Nephron progenitor cell (in vitro differentiated cells): ENCODE data around the gene UBE2E1.

Experiments
- DNase-seq: peaks from one replicate; pipeline ENCODE4 v3.0.0; 2021
- H3K27ac Mint-ChIP-seq: 2 replicates; pipeline ENCODE4 v1.8.0; 2021; ENCODE audit warnings: mild to moderate bottlenecking, moderate library complexity, mixed read lengths
- H3K27me3 Mint-ChIP-seq: 2 replicates; pipeline ENCODE4 v1.8.0; 2021; ENCODE audit warnings: mild to moderate bottlenecking, low read depth, mixed read lengths; ENCODE audit not compliant: poor library complexity
- H3K36me3 Mint-ChIP-seq: 2 replicates; pipeline ENCODE4 v1.8.0; 2021; ENCODE audit warnings: low read depth, mixed read lengths
- H3K4me1 Mint-ChIP-seq: 2 replicates; pipeline ENCODE4 v1.8.0; 2021; ENCODE audit warnings: mixed read lengths
- H3K4me3 Mint-ChIP-seq: 2 replicates; pipeline ENCODE4 v1.8.0; 2021; ENCODE audit warnings: mild to moderate bottlenecking, moderate library complexity, mixed read lengths
- H3K9me3 Mint-ChIP-seq: 2 replicates; pipeline ENCODE4 v1.8.0; 2021; ENCODE audit warnings: mild to moderate bottlenecking, moderate library complexity, mixed read lengths
- TF ChIP-seq, protein P1 (sequence below): fragments of 200-600 bp; sonication (generic); IDR thresholded peaks from 2 replicates; pipeline ENCODE4 v1.5.0; 2021; ENCODE audit warnings: antibody characterized with exemption

UBE2E1 gene

DNA sequence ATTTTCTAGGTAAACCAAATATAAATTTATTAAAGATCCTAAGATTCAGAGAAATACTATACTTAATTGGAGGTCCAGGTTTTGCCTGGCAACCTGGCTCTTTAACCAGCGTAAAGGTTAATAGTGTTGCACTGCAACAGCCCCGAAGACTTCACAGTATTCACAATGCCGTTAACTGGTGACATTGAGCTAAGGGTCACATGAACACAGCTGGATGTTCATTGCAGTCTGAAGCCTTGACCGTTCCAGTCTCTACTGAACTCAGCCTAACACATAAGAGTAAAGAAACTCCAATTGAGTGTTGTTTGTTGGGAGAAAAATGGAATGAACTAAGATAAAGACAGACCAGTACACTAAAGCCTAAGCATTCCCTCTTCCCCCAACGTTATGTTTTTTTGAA lies 84.2 kb downstream of the UBE2E1 start:
- Mint-ChIP-seq H3K4me1 (peaks cover 24% of the 10 kb centered on the region), H3K27me3 (no peaks in the 10 kb centered on the region), H3K27ac (peak overlapping the region; percentile 92), H3K9me3 (no peaks in the 10 kb centered on the region), H3K4me3 (no peak overlapping the region), H3K36me3 (peaks cover 40% of the 10 kb centered on the region)
- TF ChIP-seq, protein P1, sequence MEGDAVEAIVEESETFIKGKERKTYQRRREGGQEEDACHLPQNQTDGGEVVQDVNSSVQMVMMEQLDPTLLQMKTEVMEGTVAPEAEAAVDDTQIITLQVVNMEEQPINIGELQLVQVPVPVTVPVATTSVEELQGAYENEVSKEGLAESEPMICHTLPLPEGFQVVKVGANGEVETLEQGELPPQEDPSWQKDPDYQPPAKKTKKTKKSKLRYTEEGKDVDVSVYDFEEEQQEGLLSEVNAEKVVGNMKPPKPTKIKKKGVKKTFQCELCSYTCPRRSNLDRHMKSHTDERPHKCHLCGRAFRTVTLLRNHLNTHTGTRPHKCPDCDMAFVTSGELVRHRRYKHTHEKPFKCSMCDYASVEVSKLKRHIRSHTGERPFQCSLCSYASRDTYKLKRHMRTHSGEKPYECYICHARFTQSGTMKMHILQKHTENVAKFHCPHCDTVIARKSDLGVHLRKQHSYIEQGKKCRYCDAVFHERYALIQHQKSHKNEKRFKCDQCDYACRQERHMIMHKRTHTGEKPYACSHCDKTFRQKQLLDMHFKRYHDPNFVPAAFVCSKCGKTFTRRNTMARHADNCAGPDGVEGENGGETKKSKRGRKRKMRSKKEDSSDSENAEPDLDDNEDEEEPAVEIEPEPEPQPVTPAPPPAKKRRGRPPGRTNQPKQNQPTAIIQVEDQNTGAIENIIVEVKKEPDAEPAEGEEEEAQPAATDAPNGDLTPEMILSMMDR: no peak
- DNase-seq: no peak

DNA sequence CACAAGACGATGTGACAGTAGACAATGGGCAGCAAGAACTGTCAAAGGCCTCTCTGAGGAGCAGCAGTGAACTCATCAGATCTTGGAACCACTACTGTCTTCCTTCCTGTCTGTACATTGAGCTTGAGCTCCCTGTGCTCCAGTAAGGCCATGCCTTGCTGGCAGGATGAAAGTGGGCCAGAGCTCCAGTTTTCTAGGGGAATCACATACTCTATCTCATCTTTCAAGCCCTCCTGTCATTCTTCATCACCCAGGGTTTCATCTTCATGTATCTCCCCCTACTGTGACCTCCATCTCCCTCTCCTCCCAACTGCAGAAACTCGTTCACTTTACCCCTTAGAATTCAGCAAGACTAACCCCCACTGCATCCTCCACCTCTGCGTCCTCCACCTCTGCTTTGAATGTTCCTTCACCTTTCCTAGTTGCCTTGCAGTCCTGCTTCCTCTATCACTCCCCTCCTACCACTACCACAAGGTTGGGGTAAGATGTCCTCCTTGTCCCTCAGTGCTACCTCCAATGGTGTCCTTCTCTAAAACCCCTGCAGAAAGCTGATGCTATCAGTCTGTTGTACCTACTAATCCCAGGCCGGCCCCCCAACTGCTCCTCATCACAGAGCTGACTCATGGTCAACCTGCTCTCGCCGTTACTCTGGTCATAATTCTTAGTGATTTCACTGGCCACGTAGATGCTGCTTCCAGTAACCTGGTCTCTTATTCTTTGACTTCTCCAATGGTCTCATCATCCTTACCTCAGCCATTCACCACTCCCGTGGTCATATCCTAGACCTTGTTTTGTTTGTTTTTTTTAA lies 88.7 kb downstream of the UBE2E1 start:
- Mint-ChIP-seq H3K27ac (peak overlapping the region; percentile 66), H3K36me3 (peaks cover 76% of the 10 kb centered on the region)

DNA sequence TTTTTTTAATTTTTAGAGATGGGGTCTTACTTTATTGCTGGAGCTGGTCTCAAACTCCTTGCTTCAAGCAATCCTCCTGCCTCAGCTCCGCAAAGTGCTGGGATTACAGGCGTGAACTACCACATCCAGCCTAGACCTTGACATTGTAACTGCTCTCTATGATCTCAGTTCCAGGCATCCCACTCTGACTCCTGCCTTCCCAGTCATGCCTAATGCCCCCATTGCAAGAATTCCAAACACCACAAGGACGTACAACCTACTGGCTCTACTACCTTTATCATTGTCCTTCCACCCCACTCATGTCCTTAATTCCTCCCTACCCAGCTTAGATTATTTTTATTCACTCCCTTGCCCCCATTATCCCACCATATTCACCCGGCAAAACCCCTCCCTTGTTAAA lies 89.4 kb downstream of the UBE2E1 start:
- TF ChIP-seq, protein P1: no peak
- Mint-ChIP-seq H3K9me3 (peaks cover 35% of the 10 kb centered on the region), H3K27ac (peak overlapping the region; percentile 30), H3K4me1 (peaks cover 12% of the 10 kb centered on the region), H3K27me3 (no peaks in the 10 kb centered on the region), H3K4me3 (no peak overlapping the region), H3K36me3 (peaks cover 80% of the 10 kb centered on the region)
- DNase-seq: no peak

More for the DNA sequence above, 88.7 kb downstream of the UBE2E1 start:
- TF ChIP-seq, protein P1: no peak
- no peak overlapping the region for H3K4me3 Mint-ChIP-seq
- H3K27me3 Mint-ChIP-seq: no peaks in the 10 kb centered on the region
- H3K4me1 Mint-ChIP-seq: peaks cover 17% of the 10 kb centered on the region
- DNase-seq: no peak
- H3K9me3 Mint-ChIP-seq: peaks cover 29% of the 10 kb centered on the region

DNA sequence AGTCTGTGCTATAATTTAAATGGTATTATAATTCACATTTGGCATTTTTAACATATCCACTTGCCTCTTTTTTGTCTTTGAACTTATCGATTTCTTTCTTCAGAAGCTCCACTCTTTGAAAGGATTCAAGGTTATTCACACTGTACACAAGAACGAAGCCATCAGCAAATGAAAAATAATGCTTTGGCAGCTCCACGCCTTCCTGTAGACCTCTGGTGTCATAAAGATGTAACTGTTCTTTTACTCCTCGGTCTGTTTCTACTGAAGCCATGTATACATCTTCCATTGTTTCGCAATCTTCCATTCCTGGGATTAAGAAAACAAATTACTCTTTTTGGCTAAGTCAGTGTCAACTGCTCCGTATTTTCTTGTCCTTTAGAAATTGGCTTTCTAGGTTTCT lies 95.0 kb downstream of the UBE2E1 start:
- no peaks in the 10 kb centered on the region for H3K4me1 Mint-ChIP-seq
- H3K27me3 Mint-ChIP-seq: peaks cover 3% of the 10 kb centered on the region
- H3K4me3 Mint-ChIP-seq: no peak overlapping the region
- H3K9me3 Mint-ChIP-seq: peaks cover 50% of the 10 kb centered on the region
- no peak for DNase-seq
- TF ChIP-seq, protein P1: no peak
- no peak overlapping the region for H3K27ac Mint-ChIP-seq
- H3K36me3 Mint-ChIP-seq: peaks cover 98% of the 10 kb centered on the region

DNA sequence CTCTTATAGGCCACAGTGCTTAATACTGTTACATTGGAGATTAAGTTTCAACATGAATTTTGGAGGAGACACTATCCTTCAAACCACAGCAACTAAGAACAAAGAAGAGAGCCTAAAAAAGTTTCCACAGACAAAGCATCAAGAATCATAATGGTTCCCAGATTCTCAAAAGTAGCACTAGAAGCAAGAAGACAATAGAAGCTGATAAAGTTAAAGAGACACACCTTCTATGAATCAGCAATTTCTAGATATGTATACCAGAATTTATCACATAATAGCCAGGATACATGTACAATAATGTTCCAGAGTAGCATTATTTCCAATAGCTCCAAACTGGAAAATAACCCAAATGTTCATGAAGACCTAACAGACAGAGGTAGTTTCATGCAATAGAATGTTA lies 98.8 kb downstream of the UBE2E1 start:
- no peak for DNase-seq
- peaks cover 89% of the 10 kb centered on the region for H3K36me3 Mint-ChIP-seq

More for the DNA sequence above, 98.8 kb downstream of the UBE2E1 start:
- TF ChIP-seq, protein P1: no peak
- no peak overlapping the region for H3K27ac Mint-ChIP-seq
- H3K4me3 Mint-ChIP-seq: no peak overlapping the region
- peaks cover 20% of the 10 kb centered on the region for H3K9me3 Mint-ChIP-seq
- peaks cover 3% of the 10 kb centered on the region for H3K27me3 Mint-ChIP-seq
- no peaks in the 10 kb centered on the region for H3K4me1 Mint-ChIP-seq
